Caco-2 (cell line): ENCODE data around the gene ATP8B3. TPM values are rescaled to one million over a fixed set of nuclear protein-coding genes. Genes with fewer than 3 reads are reported as not detected.

Experiments
- BruUV-seq: library from RNA; stranded (reverse); fragments of 400-500 nt; replicated peaks from 2 replicates; lab custom pipeline; 2021; lab: Mats Ljungman, UMichigan
- CTCF ChIA-PET: fragments of 300-600 bp; sonication (Branson Sonifier 250); formaldehyde crosslinking; loops from one replicate; lab custom pipeline; 2022; ENCODE audit warnings: antibody characterized with exemption; lab: Charles Lee
- POLR2A ChIA-PET: fragments of 300-600 bp; sonication (Branson Sonifier 250); formaldehyde crosslinking; loops from one replicate; lab custom pipeline; 2022; ENCODE audit warnings: antibody characterized with exemption; lab: Charles Lee
- DNase-seq, 2 experiments: peaks; one replicate each; pipeline versions ENCODE4 v3.0.0 to v3.0.0-alpha.2; 2020 to 2022
- H3K27me3 ChIP-seq: replicated peaks from 2 replicates; pipeline ENCODE4 v1.6.0; 2011; ENCODE audit warnings: low read length; ENCODE audit not compliant: control insufficient read depth, insufficient read depth
- H3K36me3 ChIP-seq: 2 replicates; pipeline ENCODE4 v1.5.1; 2011; ENCODE audit warnings: low read length; ENCODE audit not compliant: control insufficient read depth, insufficient read depth
- H3K4me1 ChIP-seq: fragments of 250-450 bp; sonication (Bioruptor Pico); 2 replicates; pipeline ENCODE4 v1.5.1; 2020; ENCODE audit warnings: mild to moderate bottlenecking
- H3K4me3 ChIP-seq: 2 replicates; pipeline ENCODE4 v1.5.1; 2011; ENCODE audit warnings: low read depth, mild to moderate bottlenecking, control low read depth, low read length
- H3K9me3 ChIP-seq: fragments of 250-450 bp; sonication (Bioruptor Pico); 2 replicates; pipeline ENCODE4 v1.5.1; 2020; ENCODE audit warnings: mild to moderate bottlenecking, moderate library complexity
- H3K27ac Mint-ChIP-seq: one replicate; pipeline ENCODE4 v1.8.0; 2022; ENCODE audit warnings: mixed read lengths; ENCODE audit not compliant: unreplicated experiment
- H3K27me3 Mint-ChIP-seq: one replicate; pipeline ENCODE4 v1.8.0; 2022; ENCODE audit warnings: mixed read lengths; ENCODE audit not compliant: insufficient read depth, unreplicated experiment
- H3K36me3 Mint-ChIP-seq: one replicate; pipeline ENCODE4 v1.8.0; 2022; ENCODE audit warnings: mild to moderate bottlenecking, mixed read lengths; ENCODE audit not compliant: insufficient read depth, unreplicated experiment
- H3K4me1 Mint-ChIP-seq: one replicate; pipeline ENCODE4 v1.8.0; 2022; ENCODE audit warnings: low read depth, mixed read lengths; ENCODE audit not compliant: unreplicated experiment
- H3K4me3 Mint-ChIP-seq: one replicate; pipeline ENCODE4 v1.8.0; 2022; ENCODE audit warnings: mild to moderate bottlenecking, moderate library complexity, mixed read lengths; ENCODE audit not compliant: unreplicated experiment
- H3K9me3 Mint-ChIP-seq: one replicate; pipeline ENCODE4 v1.8.0; 2022; ENCODE audit warnings: mixed read lengths; ENCODE audit not compliant: unreplicated experiment
- intact Hi-C: fragments of 100-400 bp; cut with micrococcal nuclease; formaldehyde crosslinking; loops from one replicate; pipeline ENCODE4 v1.10.0; 2022; ENCODE audit not compliant: unreplicated experiment
- total RNA-seq: library from RNA; stranded (reverse); gene quantifications from 2 replicates; pipeline ENCODE4 v1.2.3, GENCODE V29; 2022
- TF ChIP-seq, protein P1 (sequence below), 2 experiments: fragments of 200-600 bp in 1 of 2; IDR thresholded peaks; 1 replicate in 1 of 2; 2 replicates in 1 of 2; pipeline versions ENCODE4 v1.5.1 to v1.8.0; 2011 to 2022; ENCODE audit warnings: antibody characterized with exemption in 1 of 2, control low read depth in 1 of 2, inconsistent platforms in 1 of 2, low read depth in 1 of 2, low read length in 1 of 2, mild to moderate bottlenecking in 1 of 2, moderate library complexity in 1 of 2; ENCODE audit not compliant: insufficient read depth in 1 of 2, severe bottlenecking in 1 of 2, unreplicated experiment in 1 of 2

ATP8B3 gene
- total RNA-seq, 1 experiment from 2014 or later, result 0.45 TPM

DNA sequence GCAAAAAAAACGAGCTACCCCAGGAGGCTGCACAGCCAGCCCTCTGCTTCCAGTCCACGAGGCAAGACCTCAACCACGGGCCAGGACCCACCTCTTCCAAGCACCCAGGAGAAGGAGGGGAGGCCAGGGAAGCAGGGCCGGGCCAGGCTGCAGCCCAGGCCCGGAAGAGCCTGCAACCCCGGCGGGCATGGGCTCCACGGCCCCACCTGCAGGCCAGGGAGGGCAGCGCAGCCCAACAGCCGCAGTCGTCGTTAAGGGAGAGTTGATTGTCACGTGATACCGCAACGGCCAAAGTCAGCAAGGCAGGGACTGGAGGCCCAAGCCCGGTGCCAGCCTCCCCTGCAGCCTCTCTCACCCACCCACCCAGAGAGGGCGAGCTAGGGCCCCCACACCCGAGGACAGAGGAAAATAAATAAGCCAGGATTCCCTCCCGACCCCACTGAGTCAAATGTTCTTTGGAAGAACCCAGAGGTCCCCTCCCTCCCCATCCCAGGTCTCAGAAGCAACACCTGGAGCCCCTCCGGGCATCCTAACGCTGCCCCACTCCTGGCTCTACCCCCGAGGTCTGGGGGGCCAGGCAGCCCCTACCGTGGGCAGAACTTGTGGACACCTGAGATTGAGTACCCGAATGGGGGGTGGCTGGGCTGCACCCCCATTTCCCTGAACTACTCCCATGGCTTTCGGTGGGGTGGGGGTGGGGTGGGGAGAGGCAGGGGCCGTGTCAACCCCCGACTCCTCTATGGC lies 41.4 kb upstream of the ATP8B3 start:
- DNase-seq, result peak; percentile 62 to 77
- no peak overlapping the region for H3K27ac Mint-ChIP-seq
- TF ChIP-seq, protein P1, sequence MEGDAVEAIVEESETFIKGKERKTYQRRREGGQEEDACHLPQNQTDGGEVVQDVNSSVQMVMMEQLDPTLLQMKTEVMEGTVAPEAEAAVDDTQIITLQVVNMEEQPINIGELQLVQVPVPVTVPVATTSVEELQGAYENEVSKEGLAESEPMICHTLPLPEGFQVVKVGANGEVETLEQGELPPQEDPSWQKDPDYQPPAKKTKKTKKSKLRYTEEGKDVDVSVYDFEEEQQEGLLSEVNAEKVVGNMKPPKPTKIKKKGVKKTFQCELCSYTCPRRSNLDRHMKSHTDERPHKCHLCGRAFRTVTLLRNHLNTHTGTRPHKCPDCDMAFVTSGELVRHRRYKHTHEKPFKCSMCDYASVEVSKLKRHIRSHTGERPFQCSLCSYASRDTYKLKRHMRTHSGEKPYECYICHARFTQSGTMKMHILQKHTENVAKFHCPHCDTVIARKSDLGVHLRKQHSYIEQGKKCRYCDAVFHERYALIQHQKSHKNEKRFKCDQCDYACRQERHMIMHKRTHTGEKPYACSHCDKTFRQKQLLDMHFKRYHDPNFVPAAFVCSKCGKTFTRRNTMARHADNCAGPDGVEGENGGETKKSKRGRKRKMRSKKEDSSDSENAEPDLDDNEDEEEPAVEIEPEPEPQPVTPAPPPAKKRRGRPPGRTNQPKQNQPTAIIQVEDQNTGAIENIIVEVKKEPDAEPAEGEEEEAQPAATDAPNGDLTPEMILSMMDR (IDR thresholded peaks at IDR 0.05; ENCODE audit: insufficient read depth in 1 of 2, low read depth in 1 of 2, low read length in 1 of 2, severe bottlenecking in 1 of 2, unreplicated experiment in 1 of 2), result peak; percentile 71 to 81
- Histone ChIP-seq H3K4me1 (0 out of 2 replicates have a peak, but pooled peaks cover 12% of the 10 kb centered on the region), H3K36me3 (no peaks in the 10 kb centered on the region), H3K9me3 (no peaks in the 10 kb centered on the region), H3K27me3 (no peaks in the 10 kb centered on the region), H3K4me3 (no peak overlapping the region)
- H3K9me3 Mint-ChIP-seq, result no peaks in the 10 kb centered on the region
- no peaks in the 10 kb centered on the region for H3K27me3 Mint-ChIP-seq
- ChIA-PET CTCF (interaction anchor here (0.6 kb wide), 1 partner anchor 334 kb away, joined by 3 read pairs; no protein-coding TSS in a partner anchor), POLR2A (no interaction called here)
- no peak overlapping the region for H3K4me3 Mint-ChIP-seq
- BruUV-seq, result TSS peak; percentile 34
- H3K4me1 Mint-ChIP-seq, result no peaks in the 10 kb centered on the region
- intact Hi-C loops, result no loop called here
- H3K36me3 Mint-ChIP-seq, result peaks cover 10% of the 10 kb centered on the region

DNA sequence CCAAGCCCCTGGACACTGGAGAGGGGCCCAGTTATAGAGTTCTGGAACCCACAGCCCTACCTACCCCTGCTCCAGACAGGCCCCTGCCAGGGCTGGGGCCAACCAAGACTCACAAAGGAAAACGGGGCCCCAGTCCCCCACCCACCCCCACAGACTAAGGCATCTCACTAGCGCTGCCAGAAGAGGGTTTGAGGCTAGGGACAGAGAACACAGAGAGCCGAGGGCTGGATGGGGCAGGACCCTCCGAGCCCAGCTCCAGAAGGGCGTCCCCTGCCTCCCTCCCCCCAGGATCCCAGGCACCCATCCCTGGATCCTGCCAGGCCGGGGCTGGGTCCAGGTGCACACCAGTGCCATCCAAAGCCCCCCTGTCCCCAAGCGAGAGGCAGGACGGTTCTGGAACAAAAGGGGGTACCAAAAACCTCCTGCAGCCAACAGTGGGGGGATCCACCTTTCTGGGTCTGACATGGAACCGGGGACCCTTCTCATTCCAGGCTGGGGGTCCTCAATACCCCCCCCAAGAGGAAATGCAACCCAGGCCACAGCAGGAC lies 40.6 kb upstream of the ATP8B3 start:
- Histone ChIP-seq H3K4me1 (0 out of 2 replicates have a peak, but pooled peaks cover 6% of the 10 kb centered on the region), H3K27me3 (no peaks in the 10 kb centered on the region), H3K4me3 (no peak overlapping the region), H3K36me3 (no peaks in the 10 kb centered on the region), H3K9me3 (no peaks in the 10 kb centered on the region)
- POLR2A ChIA-PET, result no interaction called here
- no peaks in the 10 kb centered on the region for H3K4me1 Mint-ChIP-seq
- H3K9me3 Mint-ChIP-seq, result no peaks in the 10 kb centered on the region
- no peaks in the 10 kb centered on the region for H3K27me3 Mint-ChIP-seq
- BruUV-seq, result no TSS peak
- TF ChIP-seq, protein P1 (IDR thresholded peaks at IDR 0.05; ENCODE audit: insufficient read depth in 1 of 2, low read depth in 1 of 2, low read length in 1 of 2, severe bottlenecking in 1 of 2, unreplicated experiment in 1 of 2), result no peak
- H3K4me3 Mint-ChIP-seq, result no peak overlapping the region
- H3K27ac Mint-ChIP-seq, result no peak overlapping the region
- no peak for DNase-seq
- H3K36me3 Mint-ChIP-seq, result peaks cover 13% of the 10 kb centered on the region
- intact Hi-C loops, result no loop called here
- CTCF ChIA-PET, result interaction anchor here (0.6 kb wide), 1 partner anchor 333 kb away, joined by 3 read pairs; no protein-coding TSS in a partner anchor

DNA sequence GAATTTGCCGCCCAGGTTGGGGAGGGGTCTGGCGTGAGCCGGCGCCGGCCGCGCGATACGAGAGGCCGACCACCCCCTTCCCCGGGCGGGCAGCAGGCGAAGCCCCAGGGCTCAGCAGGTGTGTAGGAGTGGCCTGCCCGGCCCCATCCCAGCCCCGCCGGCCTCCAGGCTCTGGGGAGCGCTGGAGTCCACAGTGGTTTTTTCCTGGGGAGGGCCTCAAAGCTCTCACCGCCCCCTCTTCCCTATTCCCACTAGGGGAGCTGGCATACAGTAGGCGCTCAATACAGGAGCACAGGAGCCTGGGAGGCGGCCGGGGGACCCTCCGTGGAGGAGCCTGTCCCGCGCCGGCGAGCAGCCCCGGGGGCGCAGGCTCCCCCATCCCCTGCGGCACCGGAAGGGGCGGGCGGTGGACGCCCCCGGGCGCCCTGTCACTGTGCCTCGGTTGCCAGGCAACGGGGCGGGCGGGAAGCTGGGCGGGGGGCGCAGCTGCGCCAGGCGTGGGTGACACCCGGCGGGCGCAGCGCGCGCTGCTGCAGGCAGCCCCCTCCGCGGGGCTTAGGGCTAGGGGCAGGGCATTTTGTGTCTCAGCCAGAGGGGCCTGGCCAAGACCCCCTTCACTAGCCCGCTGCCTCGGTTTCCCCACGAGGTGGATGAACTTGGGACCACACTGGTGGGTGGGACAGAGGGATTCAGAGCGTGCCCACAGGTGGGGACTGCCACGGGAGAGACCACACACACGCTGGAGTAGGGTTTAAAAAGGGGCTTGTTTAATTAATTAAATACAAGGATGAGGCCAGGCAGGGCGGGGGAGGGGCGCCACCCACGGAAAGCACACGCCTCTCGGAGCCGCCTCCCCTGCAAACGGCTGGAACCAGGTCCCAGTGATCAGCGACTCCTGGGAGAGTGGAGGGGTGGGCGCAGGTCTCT lies 39.8 kb upstream of the ATP8B3 start:
- POLR2A ChIA-PET, result no interaction called here
- no peak for DNase-seq
- H3K4me3 ChIP-seq, result no peak overlapping the region
- peaks cover 4% of the 10 kb centered on the region; the same call in 1 of the 2 replicates for H3K4me1 ChIP-seq
- BruUV-seq, result no TSS peak
- no peaks in the 10 kb centered on the region for H3K36me3 ChIP-seq
- H3K9me3 ChIP-seq, result no peaks in the 10 kb centered on the region
- no peaks in the 10 kb centered on the region for H3K27me3 ChIP-seq
- no peak overlapping the region for H3K4me3 Mint-ChIP-seq
- CTCF ChIA-PET, result interaction anchor here (0.6 kb wide), 1 partner anchor 10 kb away, joined by 5 read pairs; no protein-coding TSS in a partner anchor
- H3K9me3 Mint-ChIP-seq, result no peaks in the 10 kb centered on the region
- H3K27ac Mint-ChIP-seq, result no peak overlapping the region
- peaks cover 17% of the 10 kb centered on the region for H3K36me3 Mint-ChIP-seq
- no peaks in the 10 kb centered on the region for H3K4me1 Mint-ChIP-seq
- TF ChIP-seq, protein P1 (IDR thresholded peaks at IDR 0.05; ENCODE audit: insufficient read depth in 1 of 2, low read depth in 1 of 2, low read length in 1 of 2, severe bottlenecking in 1 of 2, unreplicated experiment in 1 of 2), result no peak
- intact Hi-C loops, result no loop called here
- H3K27me3 Mint-ChIP-seq, result no peaks in the 10 kb centered on the region
